HG03280 (cell line): ENCODE measurements around the gene SPRR2A.
"Not testable (repeated sequence)": the region's sequence is repeated elsewhere in the genome, so short reads cannot be mapped to it uniquely, and the experiment has no call there.

ENCODE experiments used
- ATAC-seq: cut with Tn5 transposase; IDR thresholded peaks from one replicate; pipeline ENCODE4 v1.9.1; 2021; ENCODE audit warnings: mild to moderate bottlenecking, moderate library complexity; ENCODE audit not compliant: unreplicated experiment

SPRR2A gene

GRCh38 chr1:153025797-153026196 lies 31.5 kb downstream of the SPRR2A start:
- no peak for ATAC-seq

- ATAC-seq, result no peak
These were observed 32.9 kb downstream of the SPRR2A start for GRCh38 chr1:153024413-153024812.

- no peak for ATAC-seq
These were observed 34.2 kb downstream of the SPRR2A start for GRCh38 chr1:153023109-153023508.

GRCh38 chr1:153022340-153022739 lies 35.0 kb downstream of the SPRR2A start:
- ATAC-seq, result not testable (repeated sequence)

- ATAC-seq, result not testable (repeated sequence)
These were observed 35.5 kb downstream of the SPRR2A start for GRCh38 chr1:153021829-153022228.

GRCh38 chr1:153011235-153011758 lies 46.0 kb downstream of the SPRR2A start:
- ATAC-seq, result not testable (repeated sequence)
